MG63 (cell line): ENCODE data around the gene PLCB2. TPM values are rescaled to one million over a fixed set of nuclear protein-coding genes. Genes with fewer than 3 reads are reported as not detected.

Experiments used
- DNase-seq: peaks from one replicate; pipeline ENCODE4 v3.0.0-alpha.2; 2020
- H3K27me3 ChIP-seq: fragments of 250-450 bp; sonication (Bioruptor Pico); 2 replicates; pipeline ENCODE4 v1.5.1; 2020; ENCODE audit warnings: mild to moderate bottlenecking, moderate library complexity
- H3K36me3 ChIP-seq: fragments of 250-450 bp; sonication (Bioruptor Pico); 2 replicates; pipeline ENCODE4 v1.5.1; 2020; ENCODE audit warnings: mild to moderate bottlenecking, moderate library complexity
- H3K4me3 ChIP-seq: fragments of 250-450 bp; sonication (Bioruptor Pico); 2 replicates; pipeline ENCODE4 v1.5.1; 2020; ENCODE audit warnings: mild to moderate bottlenecking, moderate library complexity
- H3K9me3 ChIP-seq: fragments of 250-450 bp; sonication (Bioruptor Pico); 2 replicates; pipeline ENCODE4 v1.5.1; 2020; ENCODE audit warnings: mild to moderate bottlenecking, moderate library complexity
- total RNA-seq: library from RNA; depleted of rRNA; stranded (reverse); fragments of >200 nt; shearing (Covaris generic); gene quantifications from 2 replicates; pipeline ENCODE4 v1.2.3, GENCODE V29; 2014; ENCODE audit warnings: low replicate concordance

Gene PLCB2
- total RNA-seq, 1 experiment from 2014 or later = not detected

- no peaks in the 10 kb centered on the region for H3K9me3 ChIP-seq
- no peak overlapping the region for H3K4me3 ChIP-seq
- no peaks in the 10 kb centered on the region for H3K27me3 ChIP-seq
- no peak for DNase-seq
- H3K36me3 ChIP-seq = no peaks in the 10 kb centered on the region; the same call in 1 of the 2 replicates
These were observed 26.3 kb upstream of the PLCB2 start for GRCh38 chr15:40333922-40334492.

- H3K27me3 ChIP-seq = no peaks in the 10 kb centered on the region
- no peak overlapping the region for H3K4me3 ChIP-seq
- no peaks in the 10 kb centered on the region for H3K9me3 ChIP-seq
- H3K36me3 ChIP-seq = no peaks in the 10 kb centered on the region; the same call in 1 of the 2 replicates
- no peak for DNase-seq
These were observed 24.5 kb upstream of the PLCB2 start for GRCh38 chr15:40332113-40332781.

GRCh38 chr15:40331637-40332036 is 23.9 kb upstream of the PLCB2 start:
- DNase-seq = no peak

GRCh38 chr15:40331026-40331425 is 23.3 kb upstream of the PLCB2 start:
- no peaks in the 10 kb centered on the region for H3K27me3 ChIP-seq
- no peak for DNase-seq
- H3K4me3 ChIP-seq = no peak overlapping the region
- no peaks in the 10 kb centered on the region; the same call in 1 of the 2 replicates for H3K36me3 ChIP-seq
- H3K9me3 ChIP-seq = no peaks in the 10 kb centered on the region

More at GRCh38 chr15:40331637-40332036, 23.9 kb upstream of the PLCB2 start:
- Histone ChIP-seq H3K4me3 (no peak overlapping the region), H3K36me3 (no peaks in the 10 kb centered on the region; the same call in 1 of the 2 replicates), H3K27me3 (no peaks in the 10 kb centered on the region), H3K9me3 (no peaks in the 10 kb centered on the region)

- H3K36me3 ChIP-seq = no peaks in the 10 kb centered on the region; the same call in 1 of the 2 replicates
- no peak overlapping the region for H3K4me3 ChIP-seq
- DNase-seq = no peak
- no peaks in the 10 kb centered on the region for H3K9me3 ChIP-seq
- no peaks in the 10 kb centered on the region for H3K27me3 ChIP-seq
These were observed 22.7 kb upstream of the PLCB2 start for GRCh38 chr15:40330368-40330836.

GRCh38 chr15:40329804-40330203 is 22.1 kb upstream of the PLCB2 start:
- no peaks in the 10 kb centered on the region; the same call in 1 of the 2 replicates for H3K36me3 ChIP-seq
- no peak for DNase-seq

GRCh38 chr15:40328751-40329150 is 21.0 kb upstream of the PLCB2 start:
- H3K4me3 ChIP-seq = no peak overlapping the region
- no peaks in the 10 kb centered on the region for H3K27me3 ChIP-seq
- no peaks in the 10 kb centered on the region; the same call in 1 of the 2 replicates for H3K36me3 ChIP-seq
- H3K9me3 ChIP-seq = no peaks in the 10 kb centered on the region
- no peak for DNase-seq

More at GRCh38 chr15:40329804-40330203, 22.1 kb upstream of the PLCB2 start:
- Histone ChIP-seq H3K9me3 (no peaks in the 10 kb centered on the region), H3K4me3 (no peak overlapping the region), H3K27me3 (no peaks in the 10 kb centered on the region)

GRCh38 chr15:40328176-40328575 is 20.4 kb upstream of the PLCB2 start:
- Histone ChIP-seq H3K36me3 (no peaks in the 10 kb centered on the region; the same call in 1 of the 2 replicates), H3K4me3 (no peak overlapping the region), H3K27me3 (no peaks in the 10 kb centered on the region), H3K9me3 (no peaks in the 10 kb centered on the region)
- DNase-seq = no peak

- Histone ChIP-seq H3K9me3 (no peaks in the 10 kb centered on the region), H3K27me3 (no peaks in the 10 kb centered on the region), H3K4me3 (no peak overlapping the region), H3K36me3 (no peaks in the 10 kb centered on the region; the same call in 1 of the 2 replicates)
- no peak for DNase-seq
These were observed 19.7 kb upstream of the PLCB2 start for GRCh38 chr15:40327457-40327856.

GRCh38 chr15:40325700-40326099 is 18.0 kb upstream of the PLCB2 start:
- Histone ChIP-seq H3K27me3 (no peaks in the 10 kb centered on the region), H3K36me3 (no peaks in the 10 kb centered on the region; the same call in 1 of the 2 replicates), H3K9me3 (no peaks in the 10 kb centered on the region), H3K4me3 (no peak overlapping the region)
- no peak for DNase-seq

- no peaks in the 10 kb centered on the region; the same call in 1 of the 2 replicates for H3K36me3 ChIP-seq
- no peaks in the 10 kb centered on the region for H3K27me3 ChIP-seq
- peak overlapping the region; percentile 61 for H3K4me3 ChIP-seq
- DNase-seq = no peak
- H3K9me3 ChIP-seq = no peaks in the 10 kb centered on the region
These were observed 17.5 kb upstream of the PLCB2 start for GRCh38 chr15:40325188-40325587.

- DNase-seq = no peak
- Histone ChIP-seq H3K9me3 (no peaks in the 10 kb centered on the region), H3K4me3 (peak overlapping the region; percentile 61), H3K27me3 (no peaks in the 10 kb centered on the region), H3K36me3 (no peaks in the 10 kb centered on the region; the same call in 1 of the 2 replicates)
These were observed 16.5 kb upstream of the PLCB2 start for GRCh38 chr15:40323953-40324937.

- H3K36me3 ChIP-seq = no peaks in the 10 kb centered on the region; the same call in 1 of the 2 replicates
- peak within 1 kb of the TSS; percentile 61 for H3K4me3 ChIP-seq
- no peaks in the 10 kb centered on the region for H3K27me3 ChIP-seq
These were observed 15.7 kb upstream of the PLCB2 start, which contains the start of gene INAFM2 for GRCh38 chr15:40323239-40323952. Gene INAFM2, plus strand, starts transcription at chr15:40323692. Its CDS starts 364 bp downstream, at chr15:40324056.

GRCh38 chr15:40322531-40323238 is 14.9 kb upstream of the PLCB2 start:
- Histone ChIP-seq H3K36me3 (no peaks in the 10 kb centered on the region; the same call in 1 of the 2 replicates), H3K27me3 (no peaks in the 10 kb centered on the region), H3K9me3 (no peaks in the 10 kb centered on the region), H3K4me3 (peak overlapping the region; percentile 43)
- no peak for DNase-seq

More at GRCh38 chr15:40323239-40323952, 15.7 kb upstream of the PLCB2 start, which contains the start of gene INAFM2:
- no peaks in the 10 kb centered on the region for H3K9me3 ChIP-seq
- peak; percentile 80 for DNase-seq

GRCh38 chr15:40320931-40321371 is 13.2 kb upstream of the PLCB2 start:
- no peaks in the 10 kb centered on the region for H3K9me3 ChIP-seq
- no peaks in the 10 kb centered on the region for H3K36me3 ChIP-seq
- no peaks in the 10 kb centered on the region for H3K27me3 ChIP-seq
- no peak for DNase-seq
- H3K4me3 ChIP-seq = no peak overlapping the region
